Hematopoietic multipotent progenitor cell treated with erythropoietin and hydrocortisone succinate and interleukin-3 and kit ligand, for 4 days (in vitro differentiated cells): ENCODE data around the gene HSBP1L1.

Source experiments
- DNase-seq: peaks from one replicate; pipeline ENCODE4 v3.0.0-alpha.2; 2015

Gene HSBP1L1

DNA sequence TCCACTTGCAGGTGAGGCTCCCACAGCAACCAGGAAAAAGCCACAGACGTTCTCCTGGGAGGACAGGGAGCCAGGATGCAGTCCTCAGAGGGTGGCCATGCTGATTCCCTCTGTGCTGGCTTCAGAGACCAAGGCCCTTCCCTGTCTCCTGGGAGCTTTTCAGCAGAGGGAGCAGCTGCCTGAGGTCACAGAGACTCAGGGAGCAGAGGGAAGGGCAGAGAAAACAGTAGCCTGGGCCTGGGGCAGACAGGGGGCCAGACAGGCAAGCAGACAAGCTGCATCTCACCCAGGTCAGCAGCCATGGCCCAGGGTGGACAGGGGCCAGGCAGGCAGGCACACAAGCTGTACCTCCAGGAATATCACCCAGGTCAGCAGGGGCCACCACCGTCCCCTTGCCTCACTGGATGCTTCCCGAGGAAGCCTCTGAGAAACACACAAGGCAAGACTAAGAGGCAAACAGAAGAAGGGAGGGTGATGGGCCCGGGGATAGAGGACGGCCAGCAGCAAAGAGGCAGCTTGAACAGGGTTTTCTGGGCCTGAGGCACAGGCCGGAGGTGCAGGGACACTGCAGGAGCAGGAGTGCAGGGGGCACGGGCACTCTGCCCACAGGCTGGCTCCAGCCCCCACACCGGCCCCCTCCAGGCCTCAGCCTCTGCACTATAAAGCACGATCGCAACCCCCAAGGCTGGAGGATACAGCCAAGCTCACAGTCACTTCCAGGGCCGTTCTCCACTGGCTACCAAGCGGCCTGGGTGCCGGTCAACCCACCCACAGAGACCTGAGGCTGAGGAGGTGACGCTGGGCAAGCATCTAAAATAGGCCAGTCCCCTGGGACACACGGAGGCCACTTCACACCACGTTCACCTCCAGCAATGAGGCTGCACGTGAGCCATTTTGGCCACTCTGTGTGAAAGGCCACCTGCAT lies 19.1 kb upstream of the HSBP1L1 start:
- DNase-seq: no peak

DNA sequence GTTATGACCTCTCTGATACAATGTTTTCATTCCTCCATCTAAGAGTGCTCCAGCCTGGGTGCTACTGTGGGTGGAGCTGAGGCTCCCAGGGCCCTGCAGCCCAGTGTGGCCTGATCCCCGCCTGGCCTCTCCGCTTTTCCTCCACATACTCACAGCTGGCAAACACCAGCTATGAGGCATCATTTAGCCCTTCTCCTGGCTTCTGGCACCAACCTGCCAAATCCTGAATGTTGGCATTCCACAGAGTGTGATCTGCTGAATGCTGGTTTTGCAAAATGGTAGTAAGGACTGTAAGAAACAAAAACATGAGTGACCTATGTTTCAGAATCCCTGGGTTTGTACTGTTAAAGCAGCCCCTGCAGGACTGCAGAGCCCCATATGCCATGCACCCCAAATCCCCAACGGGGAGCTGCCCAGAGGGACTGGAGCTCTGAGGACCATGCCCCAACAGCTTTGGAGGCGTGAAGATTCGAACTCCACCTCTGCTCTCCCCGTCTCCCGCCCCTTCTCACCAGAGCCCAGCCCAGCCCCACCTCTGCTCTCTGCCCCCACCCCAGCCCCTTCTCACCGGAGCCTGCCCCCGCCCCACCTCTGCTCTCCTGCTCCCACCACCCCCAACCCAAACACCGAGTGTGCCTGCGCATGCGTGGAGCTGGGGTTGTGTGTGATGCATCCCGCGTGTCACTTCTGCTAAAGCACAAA lies 17.2 kb upstream of the HSBP1L1 start:
- DNase-seq: no peak

DNA sequence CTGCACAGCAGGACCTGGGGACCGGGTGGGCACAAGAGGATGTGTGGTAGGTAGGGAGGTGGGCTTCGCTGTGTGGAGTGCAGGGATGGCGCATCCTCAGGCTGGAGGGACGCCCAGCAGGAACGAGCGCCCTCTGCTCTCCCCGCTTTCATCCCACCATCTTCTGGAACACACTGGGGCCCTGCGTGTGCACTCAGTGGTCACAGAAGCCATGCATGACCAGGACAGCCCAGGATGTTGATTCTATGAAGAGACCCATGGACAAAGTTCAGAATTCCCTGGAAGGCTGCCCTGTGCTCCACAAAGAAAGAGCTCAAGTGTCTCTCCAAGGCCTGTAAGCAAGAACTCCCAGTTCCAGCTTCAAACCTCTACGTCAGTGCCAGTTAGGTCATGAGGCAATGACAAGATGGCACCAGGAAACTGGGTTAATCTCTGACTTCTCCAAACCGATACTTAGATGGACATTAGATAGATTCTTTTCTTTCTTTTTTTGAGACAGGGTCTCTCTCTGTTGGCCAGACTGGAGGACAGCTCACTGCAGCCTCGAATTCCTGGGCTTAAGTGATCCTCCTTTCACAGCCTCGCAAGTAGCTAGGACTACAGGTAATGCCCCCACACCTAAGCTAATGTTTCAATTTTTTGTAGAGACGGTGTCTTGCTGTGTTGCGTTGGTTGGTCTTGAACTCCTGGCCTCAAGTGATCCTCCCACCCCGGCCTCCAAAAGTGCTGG lies 16.4 kb upstream of the HSBP1L1 start:
- DNase-seq: no peak

DNA sequence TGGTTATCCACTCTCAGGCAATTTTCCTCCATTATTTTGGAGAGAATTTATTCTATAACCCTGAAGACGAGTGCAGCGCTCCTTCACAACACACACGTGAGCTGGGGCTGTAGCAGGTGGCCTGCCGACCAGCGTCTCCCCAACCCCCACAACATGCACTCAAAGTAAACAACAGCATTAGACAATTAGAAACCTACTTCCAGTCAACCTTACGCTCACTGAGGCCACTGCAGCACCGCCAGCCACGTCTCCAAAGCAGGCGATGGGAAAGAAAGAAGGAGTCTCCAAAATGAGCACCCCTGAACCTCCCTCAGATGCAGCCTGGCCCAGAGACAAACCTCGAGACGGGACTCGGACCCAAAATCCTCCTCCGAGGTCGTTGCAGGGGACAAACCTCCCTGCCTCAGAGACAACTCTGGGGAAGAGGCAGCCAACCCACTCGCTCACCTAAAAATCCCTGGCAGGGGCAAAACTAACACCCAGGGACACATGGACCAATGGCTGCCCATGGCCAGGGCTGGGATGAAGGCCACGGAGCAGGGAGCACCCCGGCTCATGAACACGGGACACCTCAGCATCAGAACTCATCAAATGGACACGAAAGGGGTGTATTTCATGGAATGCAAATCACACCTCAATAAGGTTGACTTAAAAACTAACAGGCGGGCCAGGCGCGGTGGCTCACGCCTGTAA lies 15.6 kb upstream of the HSBP1L1 start:
- DNase-seq: no peak

DNA sequence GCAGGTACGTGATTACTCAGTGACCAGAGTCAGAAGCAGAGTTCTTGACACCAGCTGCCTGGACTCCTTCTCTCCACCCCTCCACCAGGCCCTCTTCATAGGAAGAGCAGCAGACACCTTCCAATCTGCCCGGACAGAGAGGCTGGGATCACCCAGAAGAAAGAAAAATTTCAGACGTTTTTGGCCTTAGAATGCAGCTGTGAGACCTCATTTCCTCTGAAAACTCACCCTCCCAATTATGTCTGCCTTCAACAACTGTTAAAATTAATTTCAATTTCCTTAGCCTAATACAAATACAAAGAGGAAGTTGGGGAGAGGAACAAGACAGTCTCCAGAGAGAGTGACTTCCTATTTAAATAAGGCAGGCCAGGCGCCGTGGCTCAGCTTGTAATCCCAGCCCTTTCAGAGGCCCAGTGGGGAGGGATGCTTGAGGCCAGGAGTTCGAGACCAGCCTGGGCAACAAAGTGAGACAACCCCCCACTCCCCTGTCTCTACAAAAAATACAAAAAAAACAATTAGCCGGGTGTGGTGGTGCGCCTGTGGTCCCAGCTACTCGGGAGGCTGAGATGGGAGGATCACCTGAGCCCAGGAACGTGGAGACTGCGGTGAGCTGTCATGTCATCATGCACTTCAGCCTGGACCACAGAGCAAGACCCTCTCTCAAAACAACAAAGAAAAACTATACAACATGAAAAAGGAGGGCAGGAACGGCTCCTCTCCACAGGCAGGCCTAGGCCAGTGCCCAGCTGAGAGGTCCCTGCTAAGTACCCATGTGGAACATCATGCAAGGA lies 14.6 kb upstream of the HSBP1L1 start:
- DNase-seq: peak; percentile 90

DNA sequence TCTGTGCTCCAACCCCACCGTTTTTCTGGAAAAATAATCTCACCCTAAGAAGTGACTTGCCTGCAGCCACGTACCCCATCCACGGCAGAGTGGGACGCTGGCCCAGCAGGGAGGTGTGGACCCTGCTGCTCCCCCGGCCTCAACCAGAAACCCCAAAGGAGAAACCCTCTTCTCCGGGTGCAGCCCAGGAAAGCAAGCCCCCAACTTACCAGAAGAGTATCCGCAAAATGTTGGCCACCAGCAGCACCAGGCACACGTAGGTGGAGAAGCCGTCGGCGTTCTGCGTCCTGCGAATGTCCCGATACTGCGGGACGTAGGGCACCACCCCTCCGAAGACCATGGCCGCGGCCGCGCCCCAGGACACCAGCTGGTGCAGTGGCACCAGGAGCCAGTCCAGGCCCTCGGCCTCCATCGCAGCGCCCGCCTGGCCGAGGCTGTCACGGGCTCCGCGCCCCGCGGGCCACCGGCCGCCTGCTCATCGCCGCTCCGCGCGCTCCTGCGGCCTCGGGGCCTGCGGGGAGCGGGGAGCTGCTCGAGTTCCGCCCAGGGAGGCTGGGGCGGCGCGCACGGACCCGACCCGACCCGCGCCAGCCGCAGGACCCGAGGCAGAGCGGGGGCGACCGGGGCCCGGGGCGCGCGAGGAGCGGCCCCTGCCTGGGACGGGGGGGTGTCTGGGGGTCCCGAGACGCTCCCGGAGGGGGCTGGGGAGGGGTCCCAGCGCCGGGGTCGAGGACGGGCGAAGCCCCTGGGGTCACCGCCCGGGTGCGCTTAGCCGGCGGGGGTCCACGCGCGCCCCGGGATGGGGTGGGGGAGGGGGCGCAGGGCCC lies 13.7 kb upstream of the HSBP1L1 start:
- peak; percentile 65 for DNase-seq

DNA sequence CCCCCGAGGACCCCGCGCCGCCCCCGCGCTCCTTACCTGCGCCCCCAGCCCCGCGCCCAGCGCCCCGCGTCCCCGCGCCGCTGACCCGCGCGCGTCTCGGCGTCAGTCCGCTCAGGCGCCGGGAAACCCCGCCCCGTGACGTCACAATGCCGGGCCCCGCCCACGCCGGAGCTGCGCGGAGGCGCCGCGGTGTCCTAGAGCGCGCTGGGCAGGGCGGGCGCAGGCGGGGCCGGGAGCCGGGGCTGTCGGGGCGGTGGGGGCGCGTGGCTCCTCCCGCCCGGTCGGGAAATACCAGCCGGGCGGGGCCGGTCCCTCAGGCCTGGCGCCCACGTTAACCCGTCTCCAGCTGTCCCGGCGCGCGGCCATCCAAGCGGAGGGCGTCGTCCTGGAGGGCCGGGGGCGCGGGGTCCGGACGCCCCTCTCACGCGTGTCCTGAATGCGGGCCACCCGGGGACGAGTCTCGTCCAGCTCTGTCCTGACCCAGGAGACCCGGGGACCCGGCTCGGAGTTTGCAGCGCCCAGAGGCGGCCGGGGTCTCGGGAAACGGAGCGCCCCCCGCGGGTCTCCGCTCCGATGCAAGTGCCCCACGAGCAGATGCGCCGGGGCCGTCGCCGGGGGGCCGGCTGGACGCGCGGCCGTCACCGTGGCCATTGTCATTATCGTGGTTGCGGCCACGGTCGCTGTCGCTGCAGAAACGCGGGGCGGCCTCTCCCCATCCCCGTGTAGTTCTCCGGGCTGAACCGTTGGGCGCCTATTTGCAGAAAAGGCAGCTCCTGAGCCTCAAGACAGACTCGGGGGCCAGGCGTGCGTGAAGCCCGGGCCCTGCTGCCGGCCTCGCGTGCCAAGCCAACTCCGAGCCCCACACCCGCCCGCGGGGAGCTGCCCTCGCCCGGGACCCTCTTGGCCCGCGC lies 12.6 kb upstream of the HSBP1L1 start, which contains the start of gene SLC66A2:
TSS of gene SLC66A2 (minus strand) at position 109 of the 911 bp plus-strand sequence. CDS start 727 bp downstream, outside the sequence.
- peak; percentile 93 for DNase-seq

DNA sequence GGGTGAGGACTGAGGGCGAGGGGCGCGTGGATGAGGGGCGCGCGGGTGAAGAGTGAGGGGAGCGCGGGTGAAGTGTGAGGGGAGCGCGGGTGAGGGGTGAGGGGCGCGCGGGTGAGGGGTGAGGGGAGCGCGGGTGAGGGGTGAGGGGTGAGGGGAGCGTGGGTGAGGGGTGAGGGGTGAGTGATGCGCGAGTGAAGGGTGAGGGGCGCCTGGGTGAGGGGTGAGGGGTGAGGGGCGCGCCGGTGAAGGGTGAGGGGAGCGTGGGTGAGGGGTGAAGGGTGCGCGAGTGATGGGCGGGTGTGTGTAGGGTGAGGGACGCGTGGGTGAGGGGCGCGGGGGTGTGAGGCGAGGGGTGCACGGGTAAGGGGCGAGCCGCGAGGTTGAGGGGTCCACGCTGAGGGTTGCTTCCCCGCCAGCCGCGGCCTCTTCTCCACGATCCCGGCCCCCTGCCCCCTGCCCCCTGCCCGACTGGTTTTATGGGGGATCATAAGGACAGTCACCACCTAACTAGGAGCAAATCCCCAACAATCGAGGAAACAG lies 11.9 kb upstream of the HSBP1L1 start:
- no peak for DNase-seq

DNA sequence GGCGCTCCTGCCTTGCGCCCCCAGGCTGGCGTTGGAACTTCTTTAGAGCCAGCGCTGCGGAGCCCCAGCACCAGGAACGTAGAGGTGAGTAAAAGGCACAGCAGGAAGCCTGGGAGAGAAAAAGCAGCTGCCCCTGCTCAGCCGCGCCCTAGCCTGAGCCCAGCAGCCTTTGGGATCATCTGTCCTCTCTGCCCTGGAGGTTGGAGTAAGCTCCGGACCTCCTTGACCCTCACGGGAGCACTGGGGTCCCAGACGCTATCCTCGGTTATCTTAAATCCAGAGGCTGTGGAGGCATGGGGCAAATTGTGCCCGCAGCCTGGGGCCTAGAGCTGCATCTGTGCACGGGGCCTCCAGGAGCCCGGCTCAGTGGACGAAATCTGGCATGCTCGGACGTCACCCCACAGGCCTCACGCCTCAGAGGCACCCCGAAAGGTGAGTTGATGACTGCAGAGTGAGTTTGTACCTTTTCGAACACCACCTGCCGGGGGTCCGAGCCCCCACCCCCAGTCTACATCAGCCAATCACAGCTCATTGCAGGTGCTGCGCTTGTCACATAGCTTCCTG lies 11.4 kb upstream of the HSBP1L1 start:
- no peak for DNase-seq

DNA sequence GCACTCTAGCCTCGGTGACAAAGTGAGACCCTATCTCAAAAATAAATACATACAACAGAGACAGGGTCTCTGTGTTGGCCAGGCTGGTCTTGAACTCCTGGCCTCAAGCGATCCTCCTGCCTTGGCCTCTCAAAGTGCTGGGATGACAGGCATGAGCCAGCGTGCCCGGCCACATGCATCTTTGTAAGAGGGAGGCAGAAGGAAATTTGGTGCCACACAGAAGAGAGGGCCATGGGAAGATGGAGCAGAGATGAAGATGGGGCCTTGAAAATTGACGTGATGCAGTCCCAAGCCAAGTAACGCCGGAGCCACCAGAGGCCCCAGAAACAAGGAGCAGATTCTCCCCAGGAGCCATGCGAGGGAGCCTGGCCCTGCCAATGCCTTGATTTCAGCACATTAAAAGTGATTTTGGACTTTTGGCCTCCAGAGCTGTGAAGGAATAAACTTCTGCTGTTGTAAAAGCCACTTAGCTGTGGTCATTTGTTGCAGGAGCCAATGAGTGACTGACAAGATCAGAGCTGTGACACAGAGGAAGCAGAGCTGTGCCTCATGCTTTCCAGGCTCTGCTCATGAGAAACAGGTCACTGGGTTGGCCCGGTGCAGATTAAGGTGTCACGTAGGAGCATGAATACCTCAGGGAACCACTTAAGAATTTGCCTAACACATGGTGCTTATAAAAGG lies 10.3 kb upstream of the HSBP1L1 start:
- DNase-seq: peak; percentile 37

DNA sequence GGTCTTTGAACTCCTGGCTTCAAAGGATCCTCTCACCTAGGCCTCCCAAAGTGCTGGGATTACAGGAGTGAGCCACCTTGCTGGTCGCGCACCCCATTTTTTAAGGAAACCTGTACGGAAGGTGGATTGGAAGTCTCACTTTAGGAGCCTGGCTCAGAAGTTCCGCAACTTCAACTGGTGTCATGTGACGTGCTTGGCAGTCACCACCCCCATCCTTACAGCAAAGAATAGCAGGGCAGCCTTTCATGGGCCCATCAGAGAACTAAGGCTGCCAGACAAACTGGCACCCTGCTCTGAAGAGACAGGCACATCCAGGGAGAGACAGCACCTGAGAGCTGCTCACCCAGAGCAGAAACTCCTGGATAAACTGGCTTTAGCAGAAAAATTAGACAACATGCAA lies 9.7 kb upstream of the HSBP1L1 start:
- DNase-seq: no peak

DNA sequence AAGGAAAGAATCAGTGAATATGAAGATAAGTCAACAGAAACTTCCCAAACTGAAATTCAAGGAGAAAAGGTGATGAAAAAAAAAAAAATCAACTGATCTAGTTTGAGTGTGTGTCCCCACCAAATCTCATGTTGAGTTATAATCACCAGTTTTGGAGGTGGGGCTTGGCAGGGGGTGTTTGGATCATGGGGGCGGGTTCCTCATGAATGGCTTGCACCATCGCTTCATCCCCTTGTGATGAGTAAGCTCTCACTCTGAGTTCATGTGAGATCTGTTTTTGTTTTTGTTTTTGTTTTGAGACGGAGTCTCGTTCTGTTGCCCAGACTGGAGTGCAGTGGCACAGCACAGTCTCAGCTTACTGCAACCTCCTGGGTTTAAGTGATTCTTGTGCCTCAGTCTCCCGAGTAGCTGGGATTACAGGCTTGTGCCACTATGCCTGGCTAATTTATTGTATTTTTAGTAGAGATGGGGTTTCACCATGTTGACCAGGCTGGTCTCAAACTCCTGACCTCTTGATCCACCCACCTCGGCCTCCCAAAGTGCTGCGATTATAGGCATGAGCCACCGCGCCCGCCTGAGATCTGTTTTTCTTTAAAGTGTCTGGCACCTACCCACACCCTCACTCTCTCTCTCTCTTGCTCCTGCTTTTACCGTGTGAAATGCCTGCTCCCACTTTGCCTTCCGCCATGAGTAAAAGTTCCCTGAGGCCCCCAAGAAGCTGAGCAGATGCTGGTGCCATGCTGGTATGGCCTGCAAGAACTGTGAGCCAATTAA lies 9.0 kb upstream of the HSBP1L1 start:
- DNase-seq: no peak

DNA sequence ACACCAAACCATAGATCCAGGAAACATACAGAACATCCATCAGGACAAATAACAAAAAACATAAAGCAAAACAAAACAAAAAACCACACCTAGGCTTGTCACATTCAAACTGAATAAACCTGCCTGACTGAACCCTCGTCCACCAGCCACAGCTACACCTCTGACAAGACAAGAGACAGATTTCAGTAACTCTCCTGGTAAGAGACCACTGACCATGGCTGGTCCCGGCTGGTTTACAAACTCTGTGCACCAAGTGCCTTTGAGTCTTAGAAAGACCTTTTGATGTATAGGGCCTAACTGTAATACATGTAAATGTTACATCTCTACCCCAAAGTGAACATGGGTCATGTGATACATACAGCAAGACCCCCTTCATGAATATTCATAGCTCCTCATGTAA lies 8.2 kb upstream of the HSBP1L1 start:
- no peak for DNase-seq

DNA sequence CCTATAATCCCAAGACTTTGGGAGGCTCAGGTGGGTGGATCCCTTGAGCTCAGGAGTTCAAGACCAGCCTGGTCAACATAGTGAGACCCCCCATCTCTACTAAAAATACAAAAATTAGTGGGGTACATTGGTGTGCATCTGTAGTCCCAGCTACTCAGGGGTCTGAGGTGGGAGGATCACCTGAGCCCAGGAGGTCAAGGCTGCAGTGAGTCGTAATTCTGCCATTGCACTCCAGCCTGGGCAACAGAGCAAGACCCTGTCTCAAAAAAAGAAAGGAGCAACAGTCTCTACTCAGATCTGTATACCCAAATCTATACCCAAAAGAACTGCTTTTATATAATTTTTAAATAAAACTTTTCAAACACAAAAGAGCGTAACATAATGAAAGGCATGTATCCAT lies 5.5 kb upstream of the HSBP1L1 start:
- DNase-seq: no peak

DNA sequence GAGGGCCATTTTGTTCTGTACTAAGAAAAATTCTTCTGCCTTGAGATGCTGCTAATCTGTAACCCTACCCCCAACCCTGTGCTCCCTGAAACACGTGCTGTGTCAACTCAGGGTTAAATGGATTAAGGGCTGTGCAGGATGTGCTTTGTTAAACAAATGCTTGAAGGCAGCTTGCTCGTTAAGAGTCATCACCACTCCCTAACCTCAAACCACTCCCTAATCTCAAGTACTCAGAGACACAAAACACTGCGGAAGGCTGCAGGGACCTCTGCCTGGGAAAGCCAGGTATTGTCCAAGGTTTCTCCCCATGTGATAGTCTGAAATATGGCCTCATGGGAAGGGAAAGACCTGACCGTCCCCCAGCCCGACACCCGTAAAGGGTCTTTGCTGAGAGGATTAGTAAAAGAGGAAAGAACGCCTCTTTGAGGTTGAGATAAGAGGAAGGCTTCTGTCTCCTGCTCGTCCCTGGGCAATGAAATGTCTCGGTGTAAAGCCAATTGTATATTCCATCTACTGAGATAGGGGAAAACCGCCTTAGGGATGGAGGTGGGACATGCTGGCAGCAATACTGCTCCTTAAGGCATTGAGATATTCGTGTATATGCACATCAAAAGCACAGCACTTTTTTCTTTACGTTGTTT lies 4.2 kb upstream of the HSBP1L1 start:
- peak; percentile 77 for DNase-seq

DNA sequence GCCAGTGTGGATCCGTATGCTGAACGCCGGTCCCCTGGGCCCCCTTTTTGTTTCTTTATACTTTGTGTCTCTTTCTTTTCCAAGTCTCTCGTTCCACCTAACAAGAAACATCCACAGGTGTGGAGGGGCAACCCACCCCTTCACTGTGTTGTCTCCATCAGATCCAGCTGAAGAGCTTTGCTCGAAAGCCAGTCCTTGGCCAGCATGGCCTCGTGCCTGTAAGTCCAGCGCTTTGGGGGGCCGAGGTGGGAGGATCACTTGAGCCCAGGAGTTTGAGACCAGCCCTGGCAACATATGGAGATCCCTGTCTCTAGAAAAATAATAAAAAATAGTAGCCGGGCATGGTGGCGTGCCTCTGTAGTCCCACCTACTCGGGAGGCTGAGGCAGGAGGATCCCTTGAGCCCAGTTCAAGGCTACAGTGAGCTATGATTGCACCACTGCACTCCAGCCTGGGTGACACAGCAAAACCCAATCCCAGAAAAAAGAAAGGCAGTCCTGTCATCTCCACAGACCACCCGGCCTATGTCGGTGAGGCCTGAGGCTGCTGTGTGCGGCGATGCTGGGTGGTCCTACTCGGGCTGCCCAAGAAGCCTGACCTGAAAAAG lies 3.4 kb upstream of the HSBP1L1 start:
- DNase-seq: no peak
